Loucy (cell line): Measurements from ENCODE around the gene ABCC4.

Experiments
- CTCF ChIP-seq: fragments of 200-600 bp; sonication (generic); conservative IDR thresholded peaks from 2 replicates; pipeline ENCODE4 v1.5.1; 2014; ENCODE audit warnings: mild to moderate bottlenecking, antibody characterized with exemption, low read length
- EZH2phosphoT487 ChIP-seq: fragments of 200-600 bp; IDR thresholded peaks from 2 replicates; pipeline ENCODE4 v1.6.1; 2018; ENCODE audit warnings: antibody characterized with exemption, mild to moderate bottlenecking, moderate library complexity, borderline replicate concordance

GRCh38 chr13:95253033-95253432 is 48.2 kb downstream of the ABCC4 start:
- no peak for TF ChIP-seq CTCF
- no peak for TF ChIP-seq EZH2phosphoT487
